GM12875 (cell line): Measurements from ENCODE around the gene SORCS3.

Experiments
- H3K4me3 ChIP-seq: one replicate; pipeline ENCODE4 v1.5.1; 2011; ENCODE audit warnings: low read depth, low read length, control low read depth
- TF ChIP-seq, protein P1 (sequence below): IDR thresholded peaks from 2 replicates; pipeline ENCODE4 v1.5.1; 2011; ENCODE audit warnings: low read depth, mild to moderate bottlenecking, control low read depth, inconsistent platforms, low read length, moderate library complexity, borderline replicate concordance; ENCODE audit not compliant: insufficient read depth

The SORCS3 gene

DNA sequence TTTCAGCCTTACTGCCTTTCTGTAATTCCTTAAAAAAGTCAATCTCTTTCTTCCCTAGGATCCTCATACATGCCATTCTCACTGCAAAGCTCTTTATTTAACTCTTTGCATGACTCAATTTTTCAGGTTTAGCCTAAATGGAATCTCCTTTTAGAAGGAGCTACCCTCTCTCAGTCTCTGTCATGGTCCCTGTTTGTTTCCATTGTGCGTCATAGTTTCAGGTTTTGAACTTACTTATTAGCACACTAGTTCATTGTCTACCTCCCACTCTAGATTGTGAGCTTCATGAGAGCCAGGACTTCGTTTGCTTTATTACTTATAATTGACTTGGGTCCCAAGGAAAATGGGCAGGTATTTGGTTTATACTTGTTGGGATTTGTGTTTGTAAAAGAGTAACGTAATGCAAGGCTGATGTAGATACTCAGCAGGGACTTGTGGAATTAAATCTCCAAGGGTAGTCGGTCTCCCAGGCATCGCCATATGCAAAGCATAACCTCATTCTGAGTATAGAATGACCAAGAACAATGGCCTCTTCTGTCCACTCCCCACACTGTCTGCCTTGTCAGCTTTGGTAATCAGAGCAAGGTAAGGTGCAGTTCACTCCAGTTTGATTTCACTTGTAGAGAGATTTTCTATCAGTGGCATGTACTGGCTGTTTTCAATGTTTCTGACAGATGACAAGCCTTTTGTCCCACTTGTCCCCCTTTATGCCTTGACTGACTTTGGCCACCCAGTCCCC, 252.0 kb downstream of the SORCS3 start:
- TF ChIP-seq, protein P1, sequence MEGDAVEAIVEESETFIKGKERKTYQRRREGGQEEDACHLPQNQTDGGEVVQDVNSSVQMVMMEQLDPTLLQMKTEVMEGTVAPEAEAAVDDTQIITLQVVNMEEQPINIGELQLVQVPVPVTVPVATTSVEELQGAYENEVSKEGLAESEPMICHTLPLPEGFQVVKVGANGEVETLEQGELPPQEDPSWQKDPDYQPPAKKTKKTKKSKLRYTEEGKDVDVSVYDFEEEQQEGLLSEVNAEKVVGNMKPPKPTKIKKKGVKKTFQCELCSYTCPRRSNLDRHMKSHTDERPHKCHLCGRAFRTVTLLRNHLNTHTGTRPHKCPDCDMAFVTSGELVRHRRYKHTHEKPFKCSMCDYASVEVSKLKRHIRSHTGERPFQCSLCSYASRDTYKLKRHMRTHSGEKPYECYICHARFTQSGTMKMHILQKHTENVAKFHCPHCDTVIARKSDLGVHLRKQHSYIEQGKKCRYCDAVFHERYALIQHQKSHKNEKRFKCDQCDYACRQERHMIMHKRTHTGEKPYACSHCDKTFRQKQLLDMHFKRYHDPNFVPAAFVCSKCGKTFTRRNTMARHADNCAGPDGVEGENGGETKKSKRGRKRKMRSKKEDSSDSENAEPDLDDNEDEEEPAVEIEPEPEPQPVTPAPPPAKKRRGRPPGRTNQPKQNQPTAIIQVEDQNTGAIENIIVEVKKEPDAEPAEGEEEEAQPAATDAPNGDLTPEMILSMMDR: no peak

DNA sequence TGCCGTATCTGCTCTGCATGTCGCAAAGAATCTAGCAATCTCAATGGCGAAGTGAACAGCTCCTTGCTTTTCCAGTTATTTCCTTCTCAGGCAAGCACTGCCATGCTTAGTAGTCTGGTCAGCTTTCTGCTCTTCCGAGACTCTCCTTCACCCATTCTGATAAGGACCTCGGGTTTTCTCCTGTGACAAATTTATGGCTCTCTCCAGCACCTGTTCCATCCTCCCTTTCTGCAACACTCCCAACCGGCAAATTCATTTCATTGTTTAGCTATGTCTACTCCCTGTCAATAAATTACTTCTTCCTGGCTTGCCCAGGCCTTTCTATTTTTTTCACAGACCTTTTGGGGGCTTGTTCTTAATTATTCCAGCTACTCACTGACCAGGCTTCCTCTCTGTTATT, 252.6 kb downstream of the SORCS3 start:
- no peak overlapping the region for H3K4me3 ChIP-seq
- TF ChIP-seq, protein P1: no peak

More for the DNA sequence above, 252.0 kb downstream of the SORCS3 start:
- no peak overlapping the region for H3K4me3 ChIP-seq

DNA sequence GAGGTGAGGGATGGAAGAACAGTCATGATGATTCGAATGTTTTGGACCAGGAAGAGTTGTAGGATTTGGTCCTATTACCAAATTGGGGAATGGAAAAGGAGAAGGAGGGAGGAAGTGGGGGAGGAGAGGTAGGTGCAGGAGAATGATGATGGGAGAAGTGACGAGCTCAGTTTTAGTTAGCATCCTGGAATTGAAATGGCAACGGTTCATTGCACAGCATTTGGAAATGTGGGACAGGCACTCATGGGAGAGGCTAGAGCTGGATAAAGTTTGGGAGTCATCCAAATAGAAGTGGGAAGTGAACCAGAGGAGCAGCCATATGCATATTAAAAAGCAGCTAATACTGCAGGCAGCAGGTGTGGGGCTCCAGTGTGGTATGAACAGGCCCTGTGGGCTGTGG, 253.6 kb downstream of the SORCS3 start:
- no peak overlapping the region for H3K4me3 ChIP-seq
- TF ChIP-seq, protein P1: no peak

DNA sequence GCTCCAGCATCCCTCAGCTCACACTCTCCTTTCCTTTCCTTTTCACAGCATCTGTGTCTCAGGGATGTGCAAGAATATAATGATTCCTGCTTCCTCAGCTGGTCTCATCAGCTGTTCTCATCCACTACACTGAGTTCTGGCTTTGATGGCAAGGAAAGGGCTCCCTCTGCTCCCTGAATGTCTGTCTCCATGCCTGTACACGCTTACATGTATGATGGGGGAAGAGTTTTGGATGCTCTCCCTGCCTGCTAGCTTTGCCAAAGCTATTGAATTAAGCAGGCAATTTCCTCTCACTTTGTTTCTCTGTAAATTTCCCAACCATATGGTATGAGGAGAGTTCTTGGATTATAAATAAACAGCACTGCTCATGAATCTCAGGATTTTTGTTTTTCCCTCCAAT, 254.5 kb downstream of the SORCS3 start:
- TF ChIP-seq, protein P1: no peak
- H3K4me3 ChIP-seq: no peak overlapping the region

DNA sequence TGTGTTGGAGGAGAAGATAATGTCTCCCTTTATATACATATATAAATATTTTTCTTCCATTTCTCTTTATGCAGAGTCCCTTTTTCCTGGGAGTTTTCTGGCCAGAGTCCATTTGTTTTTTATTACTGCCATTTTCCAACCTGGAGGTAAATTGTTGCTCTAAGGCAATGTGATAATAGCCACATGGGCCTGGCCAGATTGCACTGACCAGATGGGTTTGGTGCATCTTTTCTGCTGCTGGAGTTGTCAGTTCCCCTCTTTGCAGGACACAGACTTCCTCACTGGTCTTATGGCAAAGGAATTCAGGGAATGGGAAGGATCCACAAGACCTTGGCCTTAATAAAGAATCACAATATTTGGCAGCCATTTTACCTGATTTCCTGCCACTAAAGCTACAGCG, 254.9 kb downstream of the SORCS3 start:
- TF ChIP-seq, protein P1: no peak
- H3K4me3 ChIP-seq: no peak overlapping the region

DNA sequence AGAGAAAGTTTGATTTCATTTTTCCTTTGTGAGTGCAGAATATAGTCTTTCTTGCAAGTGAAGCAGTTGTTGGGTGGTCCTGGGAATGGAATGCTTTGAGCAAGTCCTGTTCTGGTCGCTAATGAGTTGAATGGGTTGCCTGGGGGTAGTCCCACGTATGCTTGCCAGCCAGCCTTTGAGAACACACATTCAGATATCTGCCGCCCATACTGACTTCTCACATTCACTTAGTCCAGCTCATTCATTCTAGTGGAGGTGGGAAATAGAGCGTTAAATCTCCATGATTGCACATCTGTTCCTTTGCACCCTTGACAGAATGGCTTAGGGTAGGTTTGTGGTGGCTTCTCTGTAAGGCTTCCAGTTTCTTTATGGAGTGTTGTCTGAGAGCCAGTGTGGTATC, 256.6 kb downstream of the SORCS3 start:
- no peak overlapping the region for H3K4me3 ChIP-seq
- TF ChIP-seq, protein P1: no peak

DNA sequence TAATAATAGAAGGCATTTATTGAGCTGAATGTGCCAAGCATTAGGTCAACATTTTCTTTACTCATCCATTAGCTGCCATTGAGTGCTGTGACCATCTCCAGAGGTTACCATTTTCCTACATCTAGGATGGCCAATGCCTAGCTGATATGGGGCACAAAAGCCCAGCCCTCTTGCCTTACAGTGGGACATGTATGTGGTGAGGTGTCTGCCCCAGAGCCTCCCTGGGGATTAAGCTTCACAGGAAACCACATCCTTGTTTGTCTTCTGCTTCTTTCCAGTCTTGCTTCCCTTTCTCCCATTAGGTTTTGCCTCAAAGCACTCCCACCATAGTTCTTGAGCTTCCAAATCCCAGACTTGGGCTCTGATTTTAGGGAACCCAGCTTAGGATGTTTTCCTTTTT, 258.7 kb downstream of the SORCS3 start:
- TF ChIP-seq, protein P1: no peak
- no peak overlapping the region for H3K4me3 ChIP-seq
